OCI-LY7 (cell line): ENCODE data around the gene COL8A2. TPM values are rescaled to one million over a fixed set of nuclear protein-coding genes. Genes with fewer than 3 reads are reported as not detected.

Experiments
- BruUV-seq: library from RNA; stranded (reverse); fragments of 400-500 nt; replicated peaks from 2 replicates; lab custom pipeline; 2021; lab: Mats Ljungman, UMichigan
- CTCF ChIA-PET: fragments of 300-600 bp; sonication (Branson Sonifier 250); formaldehyde crosslinking; loops from one replicate; lab custom pipeline; 2022; ENCODE audit warnings: antibody characterized with exemption; ENCODE audit not compliant: unreplicated experiment; lab: Charles Lee
- POLR2A ChIA-PET: fragments of 300-600 bp; sonication (Branson Sonifier 250); formaldehyde crosslinking; loops from one replicate; lab custom pipeline; 2022; ENCODE audit warnings: antibody characterized with exemption; lab: Charles Lee
- DNase-seq: peaks from one replicate; pipeline ENCODE4 v3.0.0-alpha.2; 2015; ENCODE audit warnings: low spot score
- H2AFZ ChIP-seq: fragments of 200-600 bp; sonication (generic), shearing (Covaris generic); 2 replicates; pipeline ENCODE4 v1.6.1; 2014; ENCODE audit warnings: mild to moderate bottlenecking, antibody characterized with exemption, low read length, moderate library complexity
- H3K27ac ChIP-seq: fragments of 200-600 bp; sonication (generic); 2 replicates; pipeline ENCODE4 v1.5.1; 2014; ENCODE audit warnings: mixed run types, low read depth, mild to moderate bottlenecking, moderate library complexity, low read length, inconsistent platforms; ENCODE audit not compliant: poor library complexity, severe bottlenecking
- H3K36me3 ChIP-seq: fragments of 200-600 bp; sonication (generic); 2 replicates; pipeline ENCODE4 v1.6.1; 2014; ENCODE audit warnings: mild to moderate bottlenecking, antibody characterized with exemption, low read length, moderate library complexity, mixed read lengths; ENCODE audit not compliant: insufficient read depth
- H3K4me1 ChIP-seq: fragments of 200-600 bp; sonication (generic); 2 replicates; pipeline ENCODE4 v1.5.1; 2014; ENCODE audit warnings: mild to moderate bottlenecking, low read length; ENCODE audit not compliant: insufficient read depth, poor library complexity, severe bottlenecking
- H3K4me2 ChIP-seq: fragments of 200-600 bp; sonication (generic); 2 replicates; pipeline ENCODE4 v1.6.1; 2014; ENCODE audit warnings: mild to moderate bottlenecking, low read length
- H3K4me3 ChIP-seq: fragments of 200-600 bp; sonication (generic); 2 replicates; pipeline ENCODE4 v1.5.1; 2014; ENCODE audit warnings: mild to moderate bottlenecking, low read depth, low read length; ENCODE audit not compliant: poor library complexity, severe bottlenecking
- H3K79me2 ChIP-seq: fragments of 200-600 bp; sonication (generic); 2 replicates; pipeline ENCODE4 v1.6.1; 2016; ENCODE audit warnings: low read depth, mild to moderate bottlenecking, low read length, moderate library complexity, mixed read lengths; ENCODE audit not compliant: insufficient read depth
- H3K9me2 ChIP-seq: fragments of 200-600 bp; sonication (generic); 2 replicates; pipeline ENCODE4 v1.6.1; 2016; ENCODE audit warnings: mild to moderate bottlenecking, low read length, mixed read lengths; ENCODE audit not compliant: insufficient read depth
- H3K9me3 ChIP-seq: fragments of 200-600 bp; sonication (generic); 2 replicates; pipeline ENCODE4 v1.6.1; 2014; ENCODE audit warnings: mild to moderate bottlenecking, mixed run types, low read length, mixed read lengths
- H4K20me1 ChIP-seq: fragments of 200-600 bp; sonication (generic); 2 replicates; pipeline ENCODE4 v1.6.1; 2014; ENCODE audit warnings: mild to moderate bottlenecking, antibody characterized with exemption, low read length, moderate library complexity, mixed read lengths; ENCODE audit not compliant: insufficient read depth
- EZH2phosphoT487 ChIP-seq: fragments of 200-600 bp; sonication (generic); IDR thresholded peaks from 2 replicates; pipeline ENCODE4 v1.6.1; 2018; ENCODE audit warnings: low read depth, borderline replicate concordance, mild to moderate bottlenecking, mixed run types, antibody characterized with exemption, low read length, moderate library complexity, mixed read lengths
- intact Hi-C: fragments of 100-400 bp; cut with micrococcal nuclease; formaldehyde crosslinking; loops from one replicate; pipeline ENCODE4 v1.10.0; 2022; ENCODE audit not compliant: unreplicated experiment
- total RNA-seq, 2 experiments: library from RNA; depleted of rRNA in 1 of 2; stranded (reverse); fragments of >200 nt in 1 of 2; shearing (Covaris generic) in 1 of 2; gene quantifications; 2 replicates each; pipeline ENCODE4 v1.2.3, GENCODE V29; 2014 to 2022
- TF ChIP-seq, protein P1 (sequence below): fragments of 200-600 bp; sonication (generic); conservative IDR thresholded peaks from 2 replicates; pipeline ENCODE4 v1.5.1; 2014; ENCODE audit warnings: mild to moderate bottlenecking, antibody characterized with exemption, low read length, moderate library complexity, mixed read lengths

The COL8A2 gene
- total RNA-seq, 2 experiments from 2014 or later, result not detected

DNA sequence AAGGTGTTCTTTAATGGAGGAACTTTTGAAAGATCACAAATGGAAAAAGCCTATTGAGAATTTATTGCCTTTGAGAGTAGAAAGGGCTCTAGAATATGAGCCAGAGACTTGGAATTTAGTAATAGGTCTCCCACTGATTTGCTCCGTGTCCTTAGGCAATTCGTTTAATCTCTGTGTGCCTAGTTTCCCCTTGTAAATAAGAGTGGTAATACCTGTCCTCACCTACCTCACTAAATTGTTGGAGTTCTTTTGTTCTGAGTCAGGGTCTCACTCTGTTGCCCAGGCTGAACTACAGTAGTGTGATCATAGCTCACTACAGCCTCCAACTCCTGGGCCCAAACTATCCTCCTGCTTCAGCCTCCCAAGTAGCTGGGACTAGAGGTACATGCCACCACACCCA, 56.2 kb downstream of the COL8A2 start:
- no peaks in the 10 kb centered on the region for H4K20me1 ChIP-seq
- H2AFZ ChIP-seq, result no peak overlapping the region
- no peaks in the 10 kb centered on the region for H3K36me3 ChIP-seq
- no peaks in the 10 kb centered on the region for H3K79me2 ChIP-seq
- H3K9me3 ChIP-seq, result no peaks in the 10 kb centered on the region
- TF ChIP-seq, protein P1, sequence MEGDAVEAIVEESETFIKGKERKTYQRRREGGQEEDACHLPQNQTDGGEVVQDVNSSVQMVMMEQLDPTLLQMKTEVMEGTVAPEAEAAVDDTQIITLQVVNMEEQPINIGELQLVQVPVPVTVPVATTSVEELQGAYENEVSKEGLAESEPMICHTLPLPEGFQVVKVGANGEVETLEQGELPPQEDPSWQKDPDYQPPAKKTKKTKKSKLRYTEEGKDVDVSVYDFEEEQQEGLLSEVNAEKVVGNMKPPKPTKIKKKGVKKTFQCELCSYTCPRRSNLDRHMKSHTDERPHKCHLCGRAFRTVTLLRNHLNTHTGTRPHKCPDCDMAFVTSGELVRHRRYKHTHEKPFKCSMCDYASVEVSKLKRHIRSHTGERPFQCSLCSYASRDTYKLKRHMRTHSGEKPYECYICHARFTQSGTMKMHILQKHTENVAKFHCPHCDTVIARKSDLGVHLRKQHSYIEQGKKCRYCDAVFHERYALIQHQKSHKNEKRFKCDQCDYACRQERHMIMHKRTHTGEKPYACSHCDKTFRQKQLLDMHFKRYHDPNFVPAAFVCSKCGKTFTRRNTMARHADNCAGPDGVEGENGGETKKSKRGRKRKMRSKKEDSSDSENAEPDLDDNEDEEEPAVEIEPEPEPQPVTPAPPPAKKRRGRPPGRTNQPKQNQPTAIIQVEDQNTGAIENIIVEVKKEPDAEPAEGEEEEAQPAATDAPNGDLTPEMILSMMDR, result no peak
- TF ChIP-seq EZH2phosphoT487, result no peak
- no peaks in the 10 kb centered on the region for H3K4me1 ChIP-seq
- DNase-seq, result no peak
- H3K9me2 ChIP-seq, result no peaks in the 10 kb centered on the region
- no TSS peak for BruUV-seq
- intact Hi-C loops, result no loop called here
- no peak overlapping the region for H3K4me3 ChIP-seq
- ChIA-PET POLR2A (interaction anchor here (0.6 kb wide), 1 partner anchor 90 kb away, joined by 3 read pairs; no protein-coding TSS in a partner anchor), CTCF (no interaction called here)
- H3K4me2 ChIP-seq, result no peak overlapping the region
- H3K27ac ChIP-seq, result no peak overlapping the region

- H3K79me2 ChIP-seq, result no peaks in the 10 kb centered on the region
- DNase-seq, result no peak
- TF ChIP-seq, protein P1, result no peak
- ChIA-PET CTCF (no interaction called here), POLR2A (no interaction called here)
- intact Hi-C loops, result no loop called here
- no peaks in the 10 kb centered on the region for H3K36me3 ChIP-seq
- no peaks in the 10 kb centered on the region for H4K20me1 ChIP-seq
- H3K27ac ChIP-seq, result no peak overlapping the region
- no peak overlapping the region for H3K4me3 ChIP-seq
- H2AFZ ChIP-seq, result no peak overlapping the region
- no TSS peak for BruUV-seq
- no peak overlapping the region for H3K4me2 ChIP-seq
- no peaks in the 10 kb centered on the region for H3K9me3 ChIP-seq
- no peaks in the 10 kb centered on the region for H3K4me1 ChIP-seq
- H3K9me2 ChIP-seq, result no peaks in the 10 kb centered on the region
These were observed 57.2 kb downstream of the COL8A2 start for GRCh38 chr1:36067871-36068270.

- Histone ChIP-seq H3K4me2 (no peak overlapping the region), H3K4me1 (no peaks in the 10 kb centered on the region), H3K36me3 (no peaks in the 10 kb centered on the region), H3K9me3 (no peaks in the 10 kb centered on the region), H2AFZ (no peak overlapping the region), H3K27ac (no peak overlapping the region), H4K20me1 (no peaks in the 10 kb centered on the region), H3K9me2 (no peaks in the 10 kb centered on the region), H3K4me3 (no peak overlapping the region), H3K79me2 (no peaks in the 10 kb centered on the region)
- intact Hi-C loops, result no loop called here
- ChIA-PET CTCF (no interaction called here), POLR2A (interaction anchor here (0.7 kb wide), 1 partner anchor 188 kb away, joined by 3 read pairs; no protein-coding TSS in a partner anchor)
- DNase-seq, result no peak
- BruUV-seq, result no TSS peak
- TF ChIP-seq, protein P1, result no peak
- TF ChIP-seq EZH2phosphoT487, result no peak
These were observed 62.7 kb downstream of the COL8A2 start for GRCh38 chr1:36062315-36062714.
